ENCODE measurements around the gene CHAF1A.

Gene CHAF1A

GRCh38 chr19:4428326-4428975, 26.0 kb downstream of the CHAF1A start:
- Histone ChIP-seq H3K4me3 (ENCODE audit: low read depth in 1 of 2, low read length in 2 of 2) (no peak overlapping the region), H3K36me3 (ENCODE audit: insufficient read depth, low read length) (peaks cover 90% of the 10 kb centered on the region), H2AFZ (ENCODE audit: low read depth, low read length) (no peak overlapping the region), H4K20me1 (ENCODE audit: insufficient read depth, low read length) (peaks cover 55% of the 10 kb centered on the region), H3K27ac (ENCODE audit: low read length) (no peak overlapping the region), H3K4me1 (ENCODE audit: insufficient read depth, low read length) (no peaks in the 10 kb centered on the region), H3K9ac (ENCODE audit: low read depth, low read length) (no peak overlapping the region), H3K9me3 (ENCODE audit: insufficient read depth, low read length, severe bottlenecking) (no peaks in the 10 kb centered on the region), H3K79me2 (ENCODE audit: insufficient read depth, low read length) (peaks cover 57% of the 10 kb centered on the region), H3K4me2 (ENCODE audit: insufficient read depth, low read length) (no peak overlapping the region), H3K27me3 (ENCODE audit: insufficient read depth, low read length, poor library complexity) (no peaks in the 10 kb centered on the region)
- DNase-seq (no peak), ATAC-seq (ENCODE audit: insufficient read depth, low read depth) (no peak)
- TF ChIP-seq CTCF (IDR thresholded peaks at IDR 0.05; ENCODE audit: borderline replicate concordance, extremely low read depth, low read length, poor library complexity, severe bottlenecking), result no peak
- no peak for TF ChIP-seq EZH2 (IDR thresholded peaks at IDR 0.05; ENCODE audit: borderline replicate concordance, low read depth, low read length, severe bottlenecking)

GRCh38 chr19:4429256-4429655, 26.8 kb downstream of the CHAF1A start:
- Histone ChIP-seq H2AFZ (ENCODE audit: low read depth, low read length) (no peak overlapping the region), H3K79me2 (ENCODE audit: insufficient read depth, low read length) (peaks cover 56% of the 10 kb centered on the region), H4K20me1 (ENCODE audit: insufficient read depth, low read length) (peaks cover 50% of the 10 kb centered on the region), H3K4me3 (ENCODE audit: low read depth in 1 of 2, low read length in 2 of 2) (no peak overlapping the region), H3K27ac (ENCODE audit: low read length) (no peak overlapping the region), H3K4me1 (ENCODE audit: insufficient read depth, low read length) (no peaks in the 10 kb centered on the region), H3K27me3 (ENCODE audit: insufficient read depth, low read length, poor library complexity) (no peaks in the 10 kb centered on the region), H3K9ac (ENCODE audit: low read depth, low read length) (no peak overlapping the region), H3K36me3 (ENCODE audit: insufficient read depth, low read length) (peaks cover 90% of the 10 kb centered on the region), H3K9me3 (ENCODE audit: insufficient read depth, low read length, severe bottlenecking) (no peaks in the 10 kb centered on the region), H3K4me2 (ENCODE audit: insufficient read depth, low read length) (no peak overlapping the region)
- TF ChIP-seq EZH2 (IDR thresholded peaks at IDR 0.05; ENCODE audit: borderline replicate concordance, low read depth, low read length, severe bottlenecking), result no peak
- ATAC-seq (ENCODE audit: insufficient read depth, low read depth) (no peak), DNase-seq (no peak)

GRCh38 chr19:4429771-4430171, 27.3 kb downstream of the CHAF1A start:
- Histone ChIP-seq H3K4me1 (ENCODE audit: insufficient read depth, low read length) (no peaks in the 10 kb centered on the region), H3K79me2 (ENCODE audit: insufficient read depth, low read length) (peaks cover 60% of the 10 kb centered on the region), H3K4me2 (ENCODE audit: insufficient read depth, low read length) (no peak overlapping the region), H3K4me3 (ENCODE audit: low read depth in 1 of 2, low read length in 2 of 2) (no peak overlapping the region), H3K36me3 (ENCODE audit: insufficient read depth, low read length) (peaks cover 90% of the 10 kb centered on the region), H3K27ac (ENCODE audit: low read length) (no peak overlapping the region), H3K9ac (ENCODE audit: low read depth, low read length) (no peak overlapping the region), H4K20me1 (ENCODE audit: insufficient read depth, low read length) (peaks cover 54% of the 10 kb centered on the region), H3K9me3 (ENCODE audit: insufficient read depth, low read length, severe bottlenecking) (no peaks in the 10 kb centered on the region), H2AFZ (ENCODE audit: low read depth, low read length) (no peak overlapping the region), H3K27me3 (ENCODE audit: insufficient read depth, low read length, poor library complexity) (no peaks in the 10 kb centered on the region)
- no peak for DNase-seq
- ATAC-seq (ENCODE audit: insufficient read depth, low read depth), result no peak
- no peak for TF ChIP-seq EZH2 (IDR thresholded peaks at IDR 0.05; ENCODE audit: borderline replicate concordance, low read depth, low read length, severe bottlenecking)
- TF ChIP-seq CTCF (IDR thresholded peaks at IDR 0.05; ENCODE audit: borderline replicate concordance, extremely low read depth, low read length, poor library complexity, severe bottlenecking), result no peak

- no peak for TF ChIP-seq EZH2 (IDR thresholded peaks at IDR 0.05; ENCODE audit: borderline replicate concordance, low read depth, low read length, severe bottlenecking)
- no peak for TF ChIP-seq CTCF (IDR thresholded peaks at IDR 0.05; ENCODE audit: borderline replicate concordance, extremely low read depth, low read length, poor library complexity, severe bottlenecking)
- ATAC-seq (ENCODE audit: insufficient read depth, low read depth), result no peak
- H4K20me1 ChIP-seq (ENCODE audit: insufficient read depth, low read length), result peaks cover 56% of the 10 kb centered on the region
- H3K4me1 ChIP-seq (ENCODE audit: insufficient read depth, low read length), result no peaks in the 10 kb centered on the region
- no peak overlapping the region for H3K9ac ChIP-seq (ENCODE audit: low read depth, low read length)
- H3K4me3 ChIP-seq (ENCODE audit: low read depth in 1 of 2, low read length in 2 of 2), result no peak overlapping the region
- peaks cover 89% of the 10 kb centered on the region for H3K36me3 ChIP-seq (ENCODE audit: insufficient read depth, low read length)
- H3K9me3 ChIP-seq (ENCODE audit: insufficient read depth, low read length, severe bottlenecking), result no peaks in the 10 kb centered on the region
- no peaks in the 10 kb centered on the region for H3K27me3 ChIP-seq (ENCODE audit: insufficient read depth, low read length, poor library complexity)
- DNase-seq, result no peak
- no peak overlapping the region for H3K27ac ChIP-seq (ENCODE audit: low read length)
- no peak overlapping the region for H3K4me2 ChIP-seq (ENCODE audit: insufficient read depth, low read length)
- no peak overlapping the region for H2AFZ ChIP-seq (ENCODE audit: low read depth, low read length)
- H3K79me2 ChIP-seq (ENCODE audit: insufficient read depth, low read length), result peaks cover 59% of the 10 kb centered on the region
These were observed 28.3 kb downstream of the CHAF1A start for GRCh38 chr19:4430760-4431159.
